NCI-H1694 treated with DMSO at 0.1 percent for 48 hours (cell line): ENCODE results near the gene LONP2.
"Not testable (repeated sequence)": the region's sequence is repeated elsewhere in the genome, so short reads cannot be mapped to it uniquely, and the experiment has no call there.

Experiments
- DNase-seq: peaks from one replicate; lab custom pipeline; 2025; lab: John Stamatoyannopoulos, UW

LONP2 gene

DNA sequence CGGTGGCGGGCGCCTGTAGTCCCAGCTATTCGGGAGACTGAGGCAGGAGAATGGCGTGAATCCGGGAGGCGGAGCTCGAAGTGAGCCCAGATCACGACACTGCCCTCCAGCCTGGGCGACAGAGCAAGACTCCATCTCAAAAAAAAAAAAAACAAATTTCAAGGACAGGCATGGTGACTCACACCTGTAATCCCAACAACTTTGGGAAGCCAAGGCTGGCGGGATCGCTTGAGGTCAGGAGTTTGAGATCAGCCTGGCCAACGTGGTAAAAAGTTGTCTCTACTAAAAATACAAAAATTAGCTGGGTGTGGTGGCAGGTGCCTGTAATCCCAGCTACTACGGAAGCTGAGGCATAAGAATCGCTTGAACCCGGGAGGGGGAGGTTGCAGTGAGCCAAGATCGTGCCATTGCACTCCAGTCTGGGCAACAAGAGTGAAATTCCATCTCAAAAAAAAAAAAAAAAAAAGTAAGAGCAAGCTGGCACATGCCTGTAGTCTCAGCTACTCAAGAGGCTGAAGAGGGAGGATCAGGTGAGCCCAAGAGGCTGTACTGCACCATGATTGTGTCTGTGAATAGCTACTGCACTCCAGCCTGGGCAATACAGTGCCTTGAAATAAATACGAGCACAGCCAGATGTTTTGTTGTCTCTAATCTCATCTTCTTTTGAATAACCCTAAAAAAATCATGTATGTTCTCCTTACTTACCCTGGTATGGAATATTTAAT is 126.7 kb downstream of the LONP2 start:
- DNase-seq = not testable (repeated sequence)

- DNase-seq = no peak
These were observed 127.3 kb downstream of the LONP2 start for GRCh38 chr16:48371393-48371780.

GRCh38 chr16:48372744-48373143 is 128.6 kb downstream of the LONP2 start:
- no peak for DNase-seq

GRCh38 chr16:48373258-48374029 is 129.3 kb downstream of the LONP2 start:
- DNase-seq = no peak

- no peak for DNase-seq
These were observed 130.2 kb downstream of the LONP2 start for GRCh38 chr16:48374255-48374654.

GRCh38 chr16:48377301-48377700 is 133.2 kb downstream of the LONP2 start:
- not testable (repeated sequence) for DNase-seq

GRCh38 chr16:48378276-48378675 is 134.2 kb downstream of the LONP2 start:
- DNase-seq = no peak

GRCh38 chr16:48378836-48379235 is 134.7 kb downstream of the LONP2 start:
- DNase-seq = no peak

- DNase-seq = no peak
These were observed 137.1 kb downstream of the LONP2 start for GRCh38 chr16:48381201-48381600.

DNA sequence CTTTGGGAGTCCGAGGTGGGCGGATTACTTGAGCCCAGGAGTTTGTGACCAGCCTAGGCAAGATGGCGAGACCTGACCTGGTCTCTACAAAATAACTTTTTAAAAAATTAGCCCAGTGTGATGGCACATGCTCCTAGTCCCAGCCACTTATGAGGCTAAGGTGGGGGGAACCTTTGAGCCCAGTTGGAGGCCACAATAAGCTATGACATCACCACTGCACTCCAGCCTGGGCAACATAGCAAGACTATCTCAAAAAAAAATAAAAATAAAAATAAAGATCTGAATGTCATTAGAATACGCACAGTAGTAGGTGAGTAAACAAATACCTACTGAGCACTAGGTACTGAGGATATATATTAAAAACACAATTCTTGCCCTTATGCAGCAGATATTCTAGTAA is 138.0 kb downstream of the LONP2 start:
- no peak for DNase-seq

DNA sequence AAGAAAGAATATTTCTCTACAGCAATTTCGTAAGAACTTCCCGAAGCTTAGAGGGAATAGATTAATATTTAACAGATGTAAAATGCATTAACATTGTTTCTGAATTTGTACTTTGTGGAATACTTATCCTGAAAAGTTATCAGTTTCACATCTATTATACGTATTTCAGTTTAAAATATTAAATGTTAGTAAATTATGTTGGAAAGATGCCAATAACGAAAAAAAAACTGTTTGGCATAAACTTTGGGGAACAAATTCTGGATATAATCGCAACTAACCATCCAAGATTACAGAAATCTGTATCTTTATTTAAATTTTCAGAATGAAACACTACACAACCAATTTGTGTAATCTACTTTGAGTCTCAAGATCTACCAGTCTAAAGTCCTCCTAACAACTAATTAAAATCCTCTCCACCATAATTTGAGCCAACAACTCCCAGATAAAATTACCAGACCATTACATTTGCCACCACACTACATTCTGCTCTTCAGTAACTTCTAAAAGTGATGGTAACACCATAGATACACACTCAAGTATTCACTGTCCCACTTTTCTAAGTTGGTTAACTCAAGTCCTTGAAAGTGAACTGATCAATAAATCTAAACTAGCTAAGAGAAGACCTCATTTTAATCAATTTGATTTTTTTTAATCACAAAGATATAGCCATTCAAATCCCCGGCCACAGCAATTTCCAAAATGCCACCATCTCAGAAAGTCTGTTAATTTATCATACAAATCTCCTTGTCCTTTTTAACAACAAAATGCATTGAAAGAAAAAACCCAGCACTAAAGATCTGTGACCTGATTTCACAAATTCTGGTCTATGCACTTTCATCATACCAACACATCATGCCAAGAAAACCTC is 139.1 kb downstream of the LONP2 start:
- no peak for DNase-seq

GRCh38 chr16:48383877-48384519 is 139.9 kb downstream of the LONP2 start:
- DNase-seq = no peak

GRCh38 chr16:48384520-48385252 is 140.6 kb downstream of the LONP2 start:
- peak; percentile 15 for DNase-seq

DNA sequence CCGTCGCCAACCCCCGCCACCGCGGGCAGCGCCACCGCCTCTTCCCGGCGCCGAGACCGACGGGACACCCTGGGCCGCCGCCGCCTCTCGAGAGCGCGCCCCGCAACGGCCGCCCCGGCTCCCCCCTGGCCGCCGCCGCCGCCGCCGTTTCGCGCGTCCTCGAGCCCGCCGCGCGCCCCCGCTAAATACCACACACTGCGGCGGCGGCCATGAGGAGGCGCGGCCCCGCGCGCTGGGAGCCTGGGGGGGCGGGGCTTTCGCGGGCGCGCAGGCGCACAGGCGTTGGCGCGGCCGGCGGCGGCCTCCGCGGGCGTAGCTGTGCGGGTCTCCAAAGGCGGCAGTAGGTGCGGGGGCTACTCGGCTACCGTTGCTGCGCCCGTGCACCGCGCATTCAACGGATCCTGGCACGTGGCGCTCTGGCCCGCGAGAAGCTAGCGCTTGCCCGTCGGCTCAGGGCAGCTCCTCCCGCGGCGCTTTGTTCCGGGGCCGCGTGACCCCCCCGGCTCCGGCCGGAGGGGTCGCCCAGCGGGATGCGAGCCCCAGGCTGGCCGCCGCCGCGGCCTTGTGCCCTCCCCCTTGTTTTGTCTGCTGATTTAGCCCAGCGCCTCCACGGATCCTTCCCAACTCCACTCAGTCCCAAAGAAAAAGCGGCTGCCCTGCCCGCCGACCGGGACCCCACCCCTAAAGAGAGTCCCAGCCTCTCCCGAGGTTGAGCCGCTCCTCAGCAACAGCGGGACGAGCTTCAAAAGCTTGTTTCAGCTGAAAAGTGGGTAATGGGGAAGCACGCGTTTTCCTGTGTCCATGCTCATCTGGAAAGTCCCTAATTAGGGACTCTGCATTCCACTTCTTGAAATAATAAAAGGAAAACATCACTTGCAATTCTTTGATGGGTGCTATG is 141.4 kb downstream of the LONP2 start, which contains the start of gene SIAH1:
Gene SIAH1, minus strand, starts transcription at position 161 of the 898 bp plus-strand sequence. CDS start 22,985 bp downstream, outside the sequence.
- DNase-seq = peak; percentile 36

DNA sequence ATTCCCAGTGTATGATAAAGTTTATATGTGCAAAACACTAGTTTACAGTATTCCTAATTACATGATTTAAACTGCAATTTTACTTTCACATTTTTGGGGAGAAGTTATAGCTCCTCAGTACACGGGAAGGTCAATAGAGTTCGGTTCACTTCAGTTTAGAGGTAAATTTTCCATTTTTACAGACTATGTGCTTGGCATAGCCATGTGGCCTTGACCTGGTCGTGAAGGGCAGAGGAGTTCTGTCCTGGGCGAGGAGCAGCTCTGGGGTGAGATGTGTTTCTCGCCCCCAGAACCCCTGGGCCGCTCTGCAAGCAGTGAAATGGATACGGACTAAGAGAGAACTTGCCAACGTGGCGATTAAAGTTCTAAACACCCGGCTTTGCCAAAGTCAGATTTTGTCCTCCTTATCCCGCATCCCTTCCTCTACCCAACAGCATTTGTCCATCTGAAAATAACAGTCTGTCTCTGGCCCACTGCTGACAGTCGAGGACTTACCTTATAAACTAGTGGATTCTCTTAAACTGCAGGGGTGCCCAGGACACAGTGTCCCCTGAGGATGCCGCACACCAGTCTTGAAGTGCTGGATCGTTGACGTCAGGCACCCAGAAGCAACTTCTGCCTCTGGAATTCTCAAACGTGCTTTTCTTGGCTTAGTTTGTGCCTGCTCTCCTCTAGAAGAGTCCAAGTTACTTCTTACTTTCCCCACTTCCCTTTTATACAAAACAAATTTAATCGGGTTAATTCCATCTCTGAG is 142.6 kb downstream of the LONP2 start:
- no peak for DNase-seq

DNA sequence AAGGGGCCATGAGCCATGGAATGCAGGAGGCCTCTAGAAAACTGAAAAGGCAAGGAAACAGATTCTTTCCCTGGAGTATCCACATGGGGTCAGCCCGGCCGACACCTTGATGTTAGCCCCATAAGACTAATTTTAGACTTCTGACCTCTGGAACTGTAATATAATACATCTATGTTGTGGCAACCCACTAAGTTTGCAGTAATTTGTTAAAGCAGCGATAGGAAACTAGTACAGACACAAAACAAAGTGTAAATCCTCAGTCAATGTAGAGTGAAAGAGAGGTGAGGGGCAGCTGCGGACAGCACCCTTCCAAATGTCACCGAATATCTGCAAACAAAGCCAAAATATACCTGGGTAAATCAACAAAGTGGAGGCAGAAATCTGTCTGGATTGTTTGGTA is 148.3 kb downstream of the LONP2 start:
- DNase-seq = no peak

DNA sequence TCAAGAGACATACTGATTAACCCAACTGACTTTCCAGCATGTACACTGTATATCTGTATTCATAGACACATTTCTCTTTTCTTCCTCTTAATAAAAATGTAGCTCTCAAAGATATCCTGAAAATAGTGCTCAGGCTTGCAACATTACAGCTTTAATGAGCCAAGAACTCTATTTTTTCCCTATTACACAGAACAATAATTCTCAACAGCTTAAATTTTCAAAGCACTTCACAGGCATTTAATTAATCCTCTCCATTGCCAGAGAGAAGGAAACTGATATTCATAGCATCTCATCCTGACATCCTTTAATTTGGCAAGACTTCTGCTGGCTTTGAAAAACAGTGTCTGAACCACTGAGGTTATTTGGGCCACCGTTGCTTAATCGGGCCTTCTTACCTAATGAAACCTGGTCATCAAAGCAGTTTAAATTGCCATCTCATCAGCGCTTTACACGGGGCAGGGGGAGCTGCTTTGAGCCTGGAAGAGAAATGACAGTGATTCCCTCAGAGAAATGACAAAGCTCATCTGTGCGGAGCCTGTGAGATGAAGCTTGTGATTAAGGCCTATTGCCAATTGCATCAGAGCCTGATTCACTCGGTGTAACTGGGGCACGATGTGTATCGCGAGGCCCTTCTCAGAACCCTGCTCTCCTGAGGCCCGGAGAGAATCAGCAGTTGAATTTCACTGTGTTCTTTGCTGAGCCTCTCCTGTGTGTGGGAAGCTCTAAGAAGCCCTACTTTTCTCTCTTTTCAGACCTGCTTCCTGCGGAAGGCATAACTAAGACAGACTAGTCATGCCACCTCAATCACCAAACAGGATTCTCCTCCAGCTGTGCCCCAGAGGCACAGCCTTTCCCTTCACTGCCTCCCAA is 149.6 kb downstream of the LONP2 start:
- DNase-seq = no peak

DNA sequence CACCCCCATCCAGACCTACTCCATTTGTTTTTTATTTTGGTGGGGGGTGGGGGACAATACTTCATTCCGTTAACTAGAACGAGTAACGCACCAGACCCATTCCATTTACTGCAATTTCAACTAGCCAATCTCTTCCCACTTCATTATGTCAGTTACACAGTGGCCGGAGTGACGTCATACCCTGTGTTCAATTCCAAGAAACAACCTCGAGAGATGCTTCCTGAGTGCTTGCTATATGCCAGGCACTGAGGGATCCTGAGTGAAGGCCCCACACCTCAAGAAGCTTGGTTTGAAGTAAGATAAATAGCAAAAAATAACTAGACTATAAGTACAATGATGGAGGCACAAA is 150.2 kb downstream of the LONP2 start:
- no peak for DNase-seq

DNA sequence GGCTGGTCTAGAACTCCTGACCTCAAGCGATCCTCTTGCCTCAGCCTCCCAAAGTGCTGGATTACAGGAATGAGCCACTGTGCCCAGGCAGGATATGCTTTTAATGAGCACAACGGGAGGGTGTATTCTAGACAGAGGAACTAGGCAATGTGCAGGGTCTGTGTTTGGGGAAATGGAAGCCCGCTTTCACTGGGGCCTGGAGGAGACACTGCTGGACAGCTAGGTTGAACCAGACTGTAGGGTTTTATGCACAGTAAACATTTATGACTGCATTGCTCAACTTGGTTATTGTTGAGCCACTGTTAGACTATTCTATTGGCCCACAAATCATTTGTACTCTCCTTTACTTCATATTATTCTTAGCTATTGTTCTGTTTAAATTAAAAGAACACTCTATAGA is 151.3 kb downstream of the LONP2 start:
- DNase-seq = no peak
